ENCODE measurements around the gene ANXA6.

ANXA6 gene

GRCh38 chr5:151079838-151080612 lies 77.6 kb downstream of the ANXA6 start:
- peak; percentile 69 for DNase-seq

- DNase-seq = peak; percentile 91
Observed at GRCh38 chr5:151078490-151079262, 78.9 kb downstream of the ANXA6 start.

- peak; percentile 51 for DNase-seq
Observed at GRCh38 chr5:151077967-151078366, 79.6 kb downstream of the ANXA6 start.

- no peak for DNase-seq
Observed at GRCh38 chr5:151077419-151077818, 80.2 kb downstream of the ANXA6 start.

- no peak for DNase-seq
Observed at GRCh38 chr5:151076616-151077015, 81.0 kb downstream of the ANXA6 start.

GRCh38 chr5:151075698-151076331 lies 81.8 kb downstream of the ANXA6 start:
- DNase-seq = no peak

GRCh38 chr5:151074557-151074956 lies 83.0 kb downstream of the ANXA6 start:
- DNase-seq = no peak

- DNase-seq = no peak
Observed at GRCh38 chr5:151073280-151073679, 84.3 kb downstream of the ANXA6 start.

- DNase-seq = no peak
Observed at GRCh38 chr5:151072630-151073025, 85.0 kb downstream of the ANXA6 start.

- DNase-seq = no peak
Observed at GRCh38 chr5:151071848-151072629, 85.5 kb downstream of the ANXA6 start.

GRCh38 chr5:151071021-151071420 lies 86.6 kb downstream of the ANXA6 start:
- no peak for DNase-seq

GRCh38 chr5:151070449-151070848 lies 87.1 kb downstream of the ANXA6 start:
- DNase-seq = no peak

- no peak for DNase-seq
Observed at GRCh38 chr5:151068433-151069197, 89.0 kb downstream of the ANXA6 start.

GRCh38 chr5:151067632-151068432 lies 89.7 kb downstream of the ANXA6 start:
- no peak for DNase-seq

GRCh38 chr5:151066920-151067319 lies 90.7 kb downstream of the ANXA6 start:
- no peak for DNase-seq

GRCh38 chr5:151065609-151066008 lies 92.0 kb downstream of the ANXA6 start:
- no peak for DNase-seq

GRCh38 chr5:151064916-151065499 lies 92.6 kb downstream of the ANXA6 start:
- no peak for DNase-seq

- DNase-seq = no peak
Observed at GRCh38 chr5:151063142-151063989, 94.2 kb downstream of the ANXA6 start.

GRCh38 chr5:151062405-151063141 lies 95.0 kb downstream of the ANXA6 start:
- no peak for DNase-seq

Data from activated CD4-positive, alpha-beta T cell treated with anti-CD3 and anti-CD28 coated beads, Interleukin-2, Interleukin-6, amounts not matched to agents 100 ng/mL and 50 ng/mL, durations not matched to agents 16 hours and 8 hours (primary cell).